ENCODE data around the gene NCAN.
"Not testable (repeated sequence)": the region's sequence is repeated elsewhere in the genome, so short reads cannot be mapped to it uniquely, and the experiment has no call there.

NCAN gene

GRCh38 chr19:19193926-19194325 is 17.8 kb upstream of the NCAN start:
- DNase-seq (ENCODE audit: low read depth), result no peak

GRCh38 chr19:19201697-19202630 is 9.8 kb upstream of the NCAN start:
- DNase-seq (ENCODE audit: low read depth), result no peak

- DNase-seq (ENCODE audit: low read depth), result no peak
These were observed 9.1 kb upstream of the NCAN start for GRCh38 chr19:19202707-19203011.

- DNase-seq (ENCODE audit: low read depth), result peak; percentile 38
These were observed 8.5 kb upstream of the NCAN start, which contains the start of gene NR2C2AP for GRCh38 chr19:19203012-19203856. Gene NR2C2AP, minus strand, starts transcription at chr19:19203414. Its CDS starts 354 bp downstream, at chr19:19203060.

- no peak for DNase-seq (ENCODE audit: low read depth)
These were observed 7.6 kb upstream of the NCAN start for GRCh38 chr19:19204181-19204580.

GRCh38 chr19:19205416-19206410 is 6.0 kb upstream of the NCAN start:
- DNase-seq (ENCODE audit: low read depth), result no peak

GRCh38 chr19:19206938-19207337 is 4.8 kb upstream of the NCAN start:
- DNase-seq (ENCODE audit: low read depth), result no peak

- DNase-seq (ENCODE audit: low read depth), result no peak
These were observed 3.9 kb upstream of the NCAN start for GRCh38 chr19:19207637-19208572.

GRCh38 chr19:19209372-19209771 is 2.4 kb upstream of the NCAN start:
- no peak for DNase-seq (ENCODE audit: low read depth)

GRCh38 chr19:19212916-19213315 is 1.2 kb downstream of the NCAN start:
- DNase-seq (ENCODE audit: low read depth), result no peak

- DNase-seq (ENCODE audit: low read depth), result no peak
These were observed 1.8 kb downstream of the NCAN start for GRCh38 chr19:19213426-19214158.

- DNase-seq (ENCODE audit: low read depth), result no peak
These were observed 2.4 kb downstream of the NCAN start for GRCh38 chr19:19214159-19214490.

- no peak for DNase-seq (ENCODE audit: low read depth)
These were observed 3.1 kb downstream of the NCAN start for GRCh38 chr19:19214892-19215291.

- no peak for DNase-seq (ENCODE audit: low read depth)
These were observed 4.0 kb downstream of the NCAN start for GRCh38 chr19:19215792-19216191.

GRCh38 chr19:19217099-19217498 is 5.3 kb downstream of the NCAN start:
- DNase-seq (ENCODE audit: low read depth), result no peak

- no peak for DNase-seq (ENCODE audit: low read depth)
These were observed 7.2 kb downstream of the NCAN start for GRCh38 chr19:19218911-19219310.

- DNase-seq (ENCODE audit: low read depth), result not testable (repeated sequence)
These were observed 9.2 kb downstream of the NCAN start for GRCh38 chr19:19221000-19221399.

GRCh38 chr19:19223060-19223459 is 11.3 kb downstream of the NCAN start:
- DNase-seq (ENCODE audit: low read depth), result no peak

- DNase-seq (ENCODE audit: low read depth), result no peak
These were observed 11.9 kb downstream of the NCAN start for GRCh38 chr19:19223636-19224035.

All from GM04503 (cell line).